ENCODE data around the gene MXRA8. TPM values are rescaled to one million over a fixed set of nuclear protein-coding genes. Genes with fewer than 3 reads are reported as not detected.
A peak's percentile ranks its signal among the peaks of the same experiment; 100 is the strongest.

The MXRA8 gene
- total and polyA plus RNA-seq, 9 of the 15 experiments (the other 6 are each of a cell fraction or from before 2014, with no cell fraction given) = 0.66 to 11.3 (median 6.3) TPM

DNA sequence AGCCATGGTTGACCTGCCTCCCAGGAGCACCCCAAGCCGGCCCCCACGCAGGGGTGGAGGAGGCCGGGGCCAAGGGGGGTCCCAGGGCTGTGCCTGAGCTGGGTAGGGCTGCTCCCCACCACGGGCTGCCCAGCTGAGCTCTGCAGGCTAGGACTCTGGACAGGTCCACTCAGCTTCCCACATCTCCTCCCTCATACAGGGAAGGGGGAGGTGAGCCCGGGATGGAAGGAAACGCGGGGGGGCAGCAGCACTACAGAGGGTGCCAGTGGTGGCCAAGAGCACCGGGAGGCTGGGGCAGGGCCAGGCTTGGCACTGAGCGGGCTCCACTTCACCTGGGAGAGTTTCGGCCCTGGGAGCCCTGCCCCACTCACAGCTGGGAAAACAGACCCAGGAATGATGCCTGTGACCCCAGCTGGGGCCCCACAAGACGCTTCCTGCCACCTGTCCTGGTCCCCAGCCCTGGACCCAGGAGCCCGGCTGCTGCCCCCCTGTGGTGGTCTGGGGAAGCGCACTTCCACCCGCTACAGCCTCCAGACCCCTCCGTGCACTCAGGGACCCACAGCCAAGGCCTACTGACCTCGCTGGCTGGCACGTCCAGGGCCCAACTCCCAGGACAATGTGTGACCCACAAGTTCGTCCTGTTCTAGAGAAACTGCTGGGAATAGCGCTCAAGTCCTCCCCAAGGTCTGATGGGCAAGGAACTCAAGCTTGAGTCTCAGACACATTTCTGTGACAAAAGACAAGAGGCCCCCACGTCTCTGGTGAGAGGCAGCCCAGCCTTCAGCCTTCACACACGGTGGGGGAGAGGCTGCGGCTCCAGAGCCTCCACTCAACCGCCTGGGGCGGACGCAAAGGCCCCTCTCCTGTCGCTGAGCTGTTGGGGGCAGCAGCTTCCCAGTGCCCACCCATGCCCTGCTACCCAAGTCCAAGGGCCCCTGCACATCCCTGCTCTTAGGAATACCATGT lies 13.7 kb upstream of the MXRA8 start (continued):
- TF ChIP-seq, protein P1, sequence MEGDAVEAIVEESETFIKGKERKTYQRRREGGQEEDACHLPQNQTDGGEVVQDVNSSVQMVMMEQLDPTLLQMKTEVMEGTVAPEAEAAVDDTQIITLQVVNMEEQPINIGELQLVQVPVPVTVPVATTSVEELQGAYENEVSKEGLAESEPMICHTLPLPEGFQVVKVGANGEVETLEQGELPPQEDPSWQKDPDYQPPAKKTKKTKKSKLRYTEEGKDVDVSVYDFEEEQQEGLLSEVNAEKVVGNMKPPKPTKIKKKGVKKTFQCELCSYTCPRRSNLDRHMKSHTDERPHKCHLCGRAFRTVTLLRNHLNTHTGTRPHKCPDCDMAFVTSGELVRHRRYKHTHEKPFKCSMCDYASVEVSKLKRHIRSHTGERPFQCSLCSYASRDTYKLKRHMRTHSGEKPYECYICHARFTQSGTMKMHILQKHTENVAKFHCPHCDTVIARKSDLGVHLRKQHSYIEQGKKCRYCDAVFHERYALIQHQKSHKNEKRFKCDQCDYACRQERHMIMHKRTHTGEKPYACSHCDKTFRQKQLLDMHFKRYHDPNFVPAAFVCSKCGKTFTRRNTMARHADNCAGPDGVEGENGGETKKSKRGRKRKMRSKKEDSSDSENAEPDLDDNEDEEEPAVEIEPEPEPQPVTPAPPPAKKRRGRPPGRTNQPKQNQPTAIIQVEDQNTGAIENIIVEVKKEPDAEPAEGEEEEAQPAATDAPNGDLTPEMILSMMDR (IDR thresholded peaks at IDR 0.05 in 2 of 3, conservative IDR thresholded peaks at IDR 0.05 in 1 of 3; ENCODE audit: insufficient read depth in 2 of 3, low read depth in 1 of 3, low read length in 3 of 3) = peak; percentile 83 to 97 (median 94)
- TF ChIP-seq EWSR1 (IDR thresholded peaks at IDR 0.05; ENCODE audit: borderline replicate concordance, low read depth, partially characterized antibody) (no peak), TOE1 (IDR thresholded peaks at IDR 0.05; ENCODE audit: borderline replicate concordance) (no peak; the same call in 1 of the 2 replicates), TOE1 (CRISPR knock-in tag; IDR thresholded peaks at IDR 0.05; ENCODE audit: borderline replicate concordance, low read depth) (no peak), CHCHD3 (CRISPR knock-in tag; IDR thresholded peaks at IDR 0.05) (no peak)
- TF ChIP-seq, protein P2, sequence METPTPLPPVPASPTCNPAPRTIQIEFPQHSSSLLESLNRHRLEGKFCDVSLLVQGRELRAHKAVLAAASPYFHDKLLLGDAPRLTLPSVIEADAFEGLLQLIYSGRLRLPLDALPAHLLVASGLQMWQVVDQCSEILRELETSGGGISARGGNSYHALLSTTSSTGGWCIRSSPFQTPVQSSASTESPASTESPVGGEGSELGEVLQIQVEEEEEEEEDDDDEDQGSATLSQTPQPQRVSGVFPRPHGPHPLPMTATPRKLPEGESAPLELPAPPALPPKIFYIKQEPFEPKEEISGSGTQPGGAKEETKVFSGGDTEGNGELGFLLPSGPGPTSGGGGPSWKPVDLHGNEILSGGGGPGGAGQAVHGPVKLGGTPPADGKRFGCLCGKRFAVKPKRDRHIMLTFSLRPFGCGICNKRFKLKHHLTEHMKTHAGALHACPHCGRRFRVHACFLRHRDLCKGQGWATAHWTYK (CRISPR knock-in tag; IDR thresholded peaks at IDR 0.05) = 0 out of 2 replicates have a peak, but pooled peaks have one; percentile 17
- TF ChIP-seq, protein P3, sequence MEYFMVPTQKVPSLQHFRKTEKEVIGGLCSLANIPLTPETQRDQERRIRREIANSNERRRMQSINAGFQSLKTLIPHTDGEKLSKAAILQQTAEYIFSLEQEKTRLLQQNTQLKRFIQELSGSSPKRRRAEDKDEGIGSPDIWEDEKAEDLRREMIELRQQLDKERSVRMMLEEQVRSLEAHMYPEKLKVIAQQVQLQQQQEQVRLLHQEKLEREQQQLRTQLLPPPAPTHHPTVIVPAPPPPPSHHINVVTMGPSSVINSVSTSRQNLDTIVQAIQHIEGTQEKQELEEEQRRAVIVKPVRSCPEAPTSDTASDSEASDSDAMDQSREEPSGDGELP (CRISPR knock-in tag; IDR thresholded peaks at IDR 0.05; ENCODE audit: borderline replicate concordance) = peak; percentile 74; the same call in 1 of the 2 replicates
